ENCODE measurements around the gene RNFT1.
"Not testable (repeated sequence)": the region's sequence is repeated elsewhere in the genome, so short reads cannot be mapped to it uniquely, and the experiment has no call there.

DNA sequence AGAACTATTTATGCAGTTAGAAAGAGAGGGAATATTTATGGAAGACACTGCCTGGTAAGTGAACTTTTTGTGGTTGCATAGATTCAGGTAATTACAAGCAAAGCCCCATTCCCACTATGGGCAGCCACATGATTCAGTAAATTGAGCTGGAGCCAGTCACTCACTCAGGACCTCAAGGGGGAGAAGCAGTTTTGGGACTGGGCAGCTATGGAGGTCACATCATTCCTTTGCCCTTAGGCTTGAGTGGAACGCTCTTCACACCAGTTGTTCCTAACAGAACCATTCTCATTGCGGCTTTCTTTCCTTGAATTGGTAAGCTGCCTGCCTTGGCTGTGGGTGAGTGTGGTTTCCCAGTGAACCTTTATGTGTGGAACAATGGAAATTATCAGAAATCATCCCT is 34.4 kb downstream of the RNFT1 start:
- TF ChIP-seq POLR2A, EP300, POLR2AphosphoS5 (IDR thresholded peaks at IDR 0.05): not testable (repeated sequence)
- TF ChIP-seq, protein P1, sequence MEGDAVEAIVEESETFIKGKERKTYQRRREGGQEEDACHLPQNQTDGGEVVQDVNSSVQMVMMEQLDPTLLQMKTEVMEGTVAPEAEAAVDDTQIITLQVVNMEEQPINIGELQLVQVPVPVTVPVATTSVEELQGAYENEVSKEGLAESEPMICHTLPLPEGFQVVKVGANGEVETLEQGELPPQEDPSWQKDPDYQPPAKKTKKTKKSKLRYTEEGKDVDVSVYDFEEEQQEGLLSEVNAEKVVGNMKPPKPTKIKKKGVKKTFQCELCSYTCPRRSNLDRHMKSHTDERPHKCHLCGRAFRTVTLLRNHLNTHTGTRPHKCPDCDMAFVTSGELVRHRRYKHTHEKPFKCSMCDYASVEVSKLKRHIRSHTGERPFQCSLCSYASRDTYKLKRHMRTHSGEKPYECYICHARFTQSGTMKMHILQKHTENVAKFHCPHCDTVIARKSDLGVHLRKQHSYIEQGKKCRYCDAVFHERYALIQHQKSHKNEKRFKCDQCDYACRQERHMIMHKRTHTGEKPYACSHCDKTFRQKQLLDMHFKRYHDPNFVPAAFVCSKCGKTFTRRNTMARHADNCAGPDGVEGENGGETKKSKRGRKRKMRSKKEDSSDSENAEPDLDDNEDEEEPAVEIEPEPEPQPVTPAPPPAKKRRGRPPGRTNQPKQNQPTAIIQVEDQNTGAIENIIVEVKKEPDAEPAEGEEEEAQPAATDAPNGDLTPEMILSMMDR (IDR thresholded peaks at IDR 0.05) = not testable (repeated sequence)

Data from upper lobe of left lung (tissue), 4 donors.